HepG2 (cell line): ENCODE measurements around the gene ADAMTS12. TPM values are rescaled to one million over a fixed set of nuclear protein-coding genes. Genes with fewer than 3 reads are reported as not detected.

Source experiments
- ATAC-seq: fragments of 200-7000 bp; cut with Tn5 transposase; 3 replicates; pipeline ENCODE4 v1.9.1; 2020; ENCODE audit warnings: mild to moderate bottlenecking, moderate library complexity
- BruUV-seq: library from RNA; stranded (reverse); fragments of 400-500 nt; replicated peaks from 2 replicates; lab custom pipeline; 2021; lab: Mats Ljungman, UMichigan
- CTCF ChIA-PET: fragments of 300-600 bp; formaldehyde crosslinking; extraction: SDS; loops from one replicate; lab custom pipeline; 2021; ENCODE audit warnings: low total read pairs, inconsistent platforms, low intra/inter-chr PET ratio; lab: Yijun Ruan, JAX
- POLR2A ChIA-PET: fragments of 350-600 bp; sonication (Branson Sonifier 250); formaldehyde crosslinking; loops from one replicate; lab custom pipeline; 2020; ENCODE audit warnings: antibody characterized with exemption, inconsistent platforms; lab: Yijun Ruan, JAX
- DNase-seq: peaks from one replicate; pipeline ENCODE4 v3.0.0-alpha.2; 2015; ENCODE audit warnings: low spot score
- FAIRE-seq: peaks from 3 replicates; lab custom pipeline; 2011; peaks lifted over from hg19 to GRCh38; lab: Jason Lieb, UNC
- H2AFZ ChIP-seq: one replicate; pipeline ENCODE4 v1.6.1; 2011; ENCODE audit warnings: low read length, inconsistent platforms
- H3K27ac ChIP-seq: fragments of 300-600 bp; 3 replicates; pipeline ENCODE4 v1.8.0; 2011; ENCODE audit warnings: mixed run types, mild to moderate bottlenecking, mixed read lengths, low read length, inconsistent platforms; ENCODE audit not compliant: insufficient read depth; ENCODE audit errors: extremely low read length
- H3K27me3 ChIP-seq, 2 experiments: fragments of 200-600 bp in 1 of 2; 2 replicates in 1 of 2; 3 replicates in 1 of 2; pipeline versions ENCODE4 v1.6.0 to v1.8.0; 2011; ENCODE audit warnings: low read length in 2 of 2, mild to moderate bottlenecking in 2 of 2, moderate library complexity in 2 of 2, inconsistent platforms in 1 of 2; ENCODE audit not compliant: insufficient read depth in 2 of 2, control insufficient read depth in 1 of 2
- H3K36me3 ChIP-seq, 2 experiments: fragments of 200-600 bp in 1 of 2; replicated peaks in 1 of 2; 2 replicates in 1 of 2; 3 replicates in 1 of 2; pipeline versions ENCODE4 v1.5.1 to v1.8.0; 2011; ENCODE audit warnings: low read length in 2 of 2, inconsistent platforms in 1 of 2; ENCODE audit not compliant: insufficient read depth in 2 of 2, control insufficient read depth in 1 of 2
- H3K4me1 ChIP-seq: 2 replicates; pipeline ENCODE4 v1.5.1; 2012; ENCODE audit warnings: low read length, inconsistent platforms; ENCODE audit not compliant: insufficient read depth
- H3K4me2 ChIP-seq: 2 replicates; pipeline ENCODE4 v1.6.0; 2011; ENCODE audit warnings: low read depth, low read length, inconsistent platforms
- H3K4me3 ChIP-seq, 3 experiments: fragments of 200-600 bp in 1 of 3; sonication (generic), shearing (Covaris generic) in 1 of 3; replicated peaks in 1 of 3; 2 replicates each; pipeline ENCODE4 v1.5.1; 2011 to 2016; ENCODE audit warnings: low read length in 3 of 3, inconsistent platforms in 2 of 3, low read depth in 2 of 3, mild to moderate bottlenecking in 2 of 3, control low read depth in 1 of 3, mixed read lengths in 1 of 3; ENCODE audit not compliant: insufficient read depth in 1 of 3
- H3K79me2 ChIP-seq: one replicate; pipeline ENCODE4 v1.6.1; 2011; ENCODE audit warnings: low read length, inconsistent platforms; ENCODE audit not compliant: insufficient read depth
- H3K9ac ChIP-seq: 2 replicates; pipeline ENCODE4 v1.6.0; 2011; ENCODE audit warnings: mild to moderate bottlenecking, low read depth, low read length, inconsistent platforms; ENCODE audit not compliant: insufficient read depth
- H3K9me3 ChIP-seq: 2 replicates; pipeline ENCODE4 v1.5.1; 2012; ENCODE audit warnings: mild to moderate bottlenecking, low read length
- H4K20me1 ChIP-seq: 2 replicates; pipeline ENCODE4 v1.6.0; 2011; ENCODE audit warnings: inconsistent platforms, mild to moderate bottlenecking, low read length, moderate library complexity; ENCODE audit not compliant: insufficient read depth
- CBX5 ChIP-seq: sonication (generic); formaldehyde crosslinking; IDR thresholded peaks from 2 replicates; pipeline ENCODE4 v1.4.0; 2020; ENCODE audit warnings: missing genetic modification reagents, borderline replicate concordance
- MED13 ChIP-seq: sonication (generic); formaldehyde crosslinking; IDR thresholded peaks from 2 replicates; pipeline ENCODE4 v1.5.0; 2020; ENCODE audit warnings: missing genetic modification reagents
- NCOR1 ChIP-seq: fragments of 200-600 bp; sonication (generic); IDR thresholded peaks from 2 replicates; pipeline ENCODE4 v1.7.0; 2017; ENCODE audit warnings: antibody characterized with exemption, low read length, borderline replicate concordance
- ZNF354B ChIP-seq: sonication (generic); formaldehyde crosslinking; IDR thresholded peaks from 2 replicates; pipeline ENCODE4 v1.8.0; 2022; ENCODE audit warnings: mild to moderate bottlenecking, missing genetic modification reagents
- ZNF383 ChIP-seq: sonication (generic); formaldehyde crosslinking; IDR thresholded peaks from 2 replicates; pipeline ENCODE4 v1.4.0; 2020; ENCODE audit warnings: missing genetic modification reagents, mild to moderate bottlenecking, borderline replicate concordance
- WGBS: methylation state at CpG from one replicate; pipeline ENCODE4 v1.1.6; 2017; ENCODE audit warnings: low lambda C conversion rate; 5-methylcytosine and 5-hydroxymethylcytosine counted together
- in situ Hi-C: cut with HindIII; loops from 2 replicates; pipeline ENCODE4 v1.10.0; 2017; ENCODE audit warnings: low pct_unique_long_range_greater_than_20kb; ENCODE audit not compliant: extremely low pct_ligation_motif_present
- intact Hi-C: fragments of 100-400 bp; cut with micrococcal nuclease; formaldehyde crosslinking; loops from one replicate; pipeline ENCODE4 v1.10.0; 2022; ENCODE audit not compliant: unreplicated experiment
- polyA plus RNA-seq, 8 experiments: library from polyadenylated mRNA; depleted of rRNA in 3 of 8; stranded (reverse) in 7 of 8; unstranded in 1 of 8; fragments of >200 nt; fragmentation: Illumina TruSeq in 4 of 8; extraction: Trizol in 4 of 8; gene quantifications; 2 replicates each; pipeline versions ENCODE4 v1.2.1 to v1.2.3, GENCODE V29; 2011 to 2016; ENCODE audit warnings: low read depth in 4 of 8, missing spikeins in 1 of 8, mixed read lengths in 1 of 8; ENCODE audit not compliant: insufficient read depth in 1 of 8
- total RNA-seq, 5 experiments: library from RNA; depleted of rRNA; stranded (reverse); fragments of >200 nt; fragmentation: Illumina TruSeq; extraction: Trizol; gene quantifications; 2 replicates each; pipeline ENCODE4 v1.2.3, GENCODE V29; 2016; ENCODE audit warnings: low read depth in 1 of 5
- TF ChIP-seq, protein P1 (sequence below): sonication (generic); formaldehyde crosslinking; IDR thresholded peaks from 2 replicates; pipeline ENCODE4 v1.9.0; 2021; ENCODE audit warnings: missing genetic modification reagents, borderline replicate concordance
- TF ChIP-seq, protein P2 (sequence below): IDR thresholded peaks from 2 replicates; pipeline ENCODE4 v1.6.1; 2016; ENCODE audit warnings: low read depth, borderline replicate concordance

Gene ADAMTS12
- total and polyA plus RNA-seq, 2 of the 13 experiments (the other 11 are each of a cell fraction or from before 2014, with no cell fraction given) = 0.03 TPM; not detected in 1

DNA sequence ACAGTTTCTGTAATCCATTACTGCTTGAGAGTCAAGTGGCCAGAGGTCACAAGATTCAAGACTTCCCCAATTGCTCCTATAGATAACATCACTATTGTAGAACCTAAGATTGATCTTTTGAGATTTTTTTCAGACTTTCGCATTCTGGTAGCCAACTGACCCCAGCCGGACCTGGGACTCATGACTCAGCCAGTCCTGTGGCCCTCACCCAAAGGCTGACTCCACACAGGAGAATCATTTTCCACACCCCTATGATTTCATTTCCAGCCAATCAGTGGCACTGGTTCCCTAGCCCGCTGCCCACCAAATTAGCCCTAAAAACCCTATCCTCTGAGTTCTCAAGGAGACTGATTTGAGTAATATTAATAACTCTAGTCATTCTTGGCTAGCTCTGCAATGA is 414.8 kb downstream of the ADAMTS12 start:
- no peak overlapping the region for H3K4me2 ChIP-seq
- WGBS = 95% methylated on average over 3 of the region's 3 CpGs
- TF ChIP-seq, protein P1, sequence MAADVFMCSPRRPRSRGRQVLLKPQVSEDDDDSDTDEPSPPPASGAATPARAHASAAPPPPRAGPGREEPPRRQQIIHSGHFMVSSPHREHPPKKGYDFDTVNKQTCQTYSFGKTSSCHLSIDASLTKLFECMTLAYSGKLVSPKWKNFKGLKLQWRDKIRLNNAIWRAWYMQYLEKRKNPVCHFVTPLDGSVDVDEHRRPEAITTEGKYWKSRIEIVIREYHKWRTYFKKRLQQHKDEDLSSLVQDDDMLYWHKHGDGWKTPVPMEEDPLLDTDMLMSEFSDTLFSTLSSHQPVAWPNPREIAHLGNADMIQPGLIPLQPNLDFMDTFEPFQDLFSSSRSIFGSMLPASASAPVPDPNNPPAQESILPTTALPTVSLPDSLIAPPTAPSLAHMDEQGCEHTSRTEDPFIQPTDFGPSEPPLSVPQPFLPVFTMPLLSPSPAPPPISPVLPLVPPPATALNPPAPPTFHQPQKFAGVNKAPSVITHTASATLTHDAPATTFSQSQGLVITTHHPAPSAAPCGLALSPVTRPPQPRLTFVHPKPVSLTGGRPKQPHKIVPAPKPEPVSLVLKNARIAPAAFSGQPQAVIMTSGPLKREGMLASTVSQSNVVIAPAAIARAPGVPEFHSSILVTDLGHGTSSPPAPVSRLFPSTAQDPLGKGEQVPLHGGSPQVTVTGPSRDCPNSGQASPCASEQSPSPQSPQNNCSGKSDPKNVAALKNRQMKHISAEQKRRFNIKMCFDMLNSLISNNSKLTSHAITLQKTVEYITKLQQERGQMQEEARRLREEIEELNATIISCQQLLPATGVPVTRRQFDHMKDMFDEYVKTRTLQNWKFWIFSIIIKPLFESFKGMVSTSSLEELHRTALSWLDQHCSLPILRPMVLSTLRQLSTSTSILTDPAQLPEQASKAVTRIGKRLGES = no peak
- TF ChIP-seq NCOR1 = no peak
- TF ChIP-seq MED13 (CRISPR knock-in tag) = no peak
- no peak for TF ChIP-seq ZNF383 (CRISPR knock-in tag)
- TF ChIP-seq, protein P2, sequence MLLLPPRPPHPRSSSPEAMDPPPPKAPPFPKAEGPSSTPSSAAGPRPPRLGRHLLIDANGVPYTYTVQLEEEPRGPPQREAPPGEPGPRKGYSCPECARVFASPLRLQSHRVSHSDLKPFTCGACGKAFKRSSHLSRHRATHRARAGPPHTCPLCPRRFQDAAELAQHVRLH = no peak
- no peak for TF ChIP-seq CBX5 (CRISPR knock-in tag)
- TF ChIP-seq ZNF354B (CRISPR knock-in tag) = no peak
- H3K4me3 ChIP-seq = no peak overlapping the region
- ATAC-seq (no peak), FAIRE-seq (no peak), DNase-seq (no peak)
- POLR2A ChIA-PET = no interaction called here
- H4K20me1 ChIP-seq = no peaks in the 10 kb centered on the region
- H3K27ac ChIP-seq = no peak overlapping the region
- no peak overlapping the region for H3K9ac ChIP-seq
- no peaks in the 10 kb centered on the region for H3K79me2 ChIP-seq
- H3K27me3 ChIP-seq = no peaks in the 10 kb centered on the region
- no TSS peak for BruUV-seq
- intact Hi-C loops = loop anchor here (5.0 kb wide), 1 partner anchor 35 kb away; the partner anchor contains the start of gene TARS1
- no peaks in the 10 kb centered on the region for H3K9me3 ChIP-seq
- H3K4me1 ChIP-seq = no peaks in the 10 kb centered on the region
- CTCF ChIA-PET = no interaction called here
- in situ Hi-C loops = no loop called here
- H3K36me3 ChIP-seq = peaks cover 0 to 7% of the 10 kb centered on the region in 2 experiments; a peak in 2 of 5 replicates
- no peak overlapping the region for H2AFZ ChIP-seq
